ENCODE measurements around the gene KIT. TPM values are rescaled to one million over a fixed set of nuclear protein-coding genes. Genes with fewer than 3 reads are reported as not detected.

KIT gene
- polyA plus RNA-seq, 1 donor (not counting 4 experiments of a cell fraction or from before 2014, with no cell fraction given) = 0.01 TPM

GRCh38 chr4:54658252-54659093 is 716 bp downstream of the KIT start:
- Histone ChIP-seq H3K9me3 (ENCODE audit: control insufficient read depth, low read depth, low read length) (no peaks in the 10 kb centered on the region), H3K4me1 (ENCODE audit: control insufficient read depth, extremely low read depth, insufficient read depth, low read length) (peaks cover 37% of the 10 kb centered on the region), H3K79me2 (ENCODE audit: control insufficient read depth, insufficient read depth, low read length) (no peaks in the 10 kb centered on the region), H3K4me3 (ENCODE audit: control insufficient read depth in 2 of 3, extremely low read depth in 1 of 3, insufficient read depth in 2 of 3, low read depth in 1 of 3, low read length in 3 of 3) (peak overlapping the region; percentile 38 to 68 (median 65)), H4K20me1 (ENCODE audit: control insufficient read depth, extremely low read depth, insufficient read depth, low read length) (no peaks in the 10 kb centered on the region), H2AFZ (ENCODE audit: control insufficient read depth, low read length) (peak overlapping the region; percentile 63), H3K4me2 (ENCODE audit: control insufficient read depth, extremely low read depth, insufficient read depth, low read depth, low read length) (peak overlapping the region; percentile 95), H3K27ac (ENCODE audit: control insufficient read depth, insufficient read depth, low read length) (no peak overlapping the region), H3K36me3 (ENCODE audit: control insufficient read depth in 2 of 2, extremely low read depth in 1 of 2, insufficient read depth in 2 of 2, low read length in 2 of 2) (no peaks in the 10 kb centered on the region), H3K27me3 (ENCODE audit: control insufficient read depth, extremely low read depth, insufficient read depth, low read length) (peaks cover 40% of the 10 kb centered on the region), H3K9me1 (ENCODE audit: control insufficient read depth, extremely low read depth, insufficient read depth, low read length) (no peaks in the 10 kb centered on the region), H3K9ac (ENCODE audit: control insufficient read depth, extremely low read depth, insufficient read depth, low read length) (peak overlapping the region; percentile 18)
- peak in 2 of 3 experiments; percentile 18 to 28 for TF ChIP-seq CTCF (optimal IDR thresholded peaks at IDR 0.05 in 1 of 3, IDR thresholded peaks at IDR 0.05 in 1 of 3, conservative IDR thresholded peaks at IDR 0.05 in 1 of 3; ENCODE audit: extremely low read depth in 1 of 3, insufficient read depth in 2 of 3, low read length in 3 of 3)
- peak; percentile 73 for TF ChIP-seq EZH2 (IDR thresholded peaks at IDR 0.05; ENCODE audit: low read length)
- FAIRE-seq (no peak), DNase-seq (ENCODE audit: low read depth, low spot score) (no peak)
- dilution Hi-C loops (cut with MboI; ENCODE audit: extremely low pct_ligation_motif_present, low sequenced_read_pairs) = no loop called here

- peaks cover 37% of the 10 kb centered on the region for H3K4me1 ChIP-seq (ENCODE audit: control insufficient read depth, extremely low read depth, insufficient read depth, low read length)
- FAIRE-seq = peak; percentile 34
- no peaks in the 10 kb centered on the region for H3K79me2 ChIP-seq (ENCODE audit: control insufficient read depth, insufficient read depth, low read length)
- no peak overlapping the region for H2AFZ ChIP-seq (ENCODE audit: control insufficient read depth, low read length)
- H3K9me3 ChIP-seq (ENCODE audit: control insufficient read depth, low read depth, low read length) = no peaks in the 10 kb centered on the region
- TF ChIP-seq CTCF (optimal IDR thresholded peaks at IDR 0.05 in 1 of 3, IDR thresholded peaks at IDR 0.05 in 1 of 3, conservative IDR thresholded peaks at IDR 0.05 in 1 of 3; ENCODE audit: extremely low read depth in 1 of 3, insufficient read depth in 2 of 3, low read length in 3 of 3) (no peak), EZH2 (IDR thresholded peaks at IDR 0.05; ENCODE audit: low read length) (peak; percentile 64)
- peak overlapping the region; percentile 95 for H3K4me2 ChIP-seq (ENCODE audit: control insufficient read depth, extremely low read depth, insufficient read depth, low read depth, low read length)
- no peaks in the 10 kb centered on the region for H3K9me1 ChIP-seq (ENCODE audit: control insufficient read depth, extremely low read depth, insufficient read depth, low read length)
- H3K4me3 ChIP-seq (ENCODE audit: control insufficient read depth in 2 of 3, extremely low read depth in 1 of 3, insufficient read depth in 2 of 3, low read depth in 1 of 3, low read length in 3 of 3) = peak overlapping the region in 2 of 3 experiments; percentile 65 to 68
- no peak for DNase-seq (ENCODE audit: low read depth, low spot score)
- dilution Hi-C loops (cut with MboI; ENCODE audit: extremely low pct_ligation_motif_present, low sequenced_read_pairs) = no loop called here
- peaks cover 40% of the 10 kb centered on the region for H3K27me3 ChIP-seq (ENCODE audit: control insufficient read depth, extremely low read depth, insufficient read depth, low read length)
- H3K27ac ChIP-seq (ENCODE audit: control insufficient read depth, insufficient read depth, low read length) = no peak overlapping the region
- peak overlapping the region; percentile 18 for H3K9ac ChIP-seq (ENCODE audit: control insufficient read depth, extremely low read depth, insufficient read depth, low read length)
- H3K36me3 ChIP-seq (ENCODE audit: control insufficient read depth in 2 of 2, extremely low read depth in 1 of 2, insufficient read depth in 2 of 2, low read length in 2 of 2) = no peaks in the 10 kb centered on the region
- no peaks in the 10 kb centered on the region for H4K20me1 ChIP-seq (ENCODE audit: control insufficient read depth, extremely low read depth, insufficient read depth, low read length)
Observed at GRCh38 chr4:54659313-54659712, 1.6 kb downstream of the KIT start.

Data from keratinocyte (primary cell).